Effector memory CD8-positive, alpha-beta T cell (primary cell): Measurements from ENCODE around the gene IFT88.
"Not testable (repeated sequence)": the region's sequence is repeated elsewhere in the genome, so short reads cannot be mapped to it uniquely, and the experiment has no call there.

Experiments used
- ATAC-seq: fragments of 150-1000 bp; cut with Tn5 transposase; replicated peaks from 2 replicates; pipeline ENCODE4 v1.10.0; 2021; ENCODE audit warnings: mild to moderate bottlenecking, moderate library complexity
- DNase-seq, 3 experiments: peaks; one replicate each; pipeline ENCODE4 v3.0.0; 2021
- H3K27ac Mint-ChIP-seq, 2 donors: one replicate each; pipeline ENCODE4 v1.8.0; 2022; ENCODE audit warnings: mild to moderate bottlenecking in 2 of 2, mixed read lengths in 2 of 2, moderate library complexity in 2 of 2
- H3K27me3 Mint-ChIP-seq, 2 donors: one replicate each; pipeline ENCODE4 v1.8.0; 2022; ENCODE audit warnings: mixed read lengths in 2 of 2
- H3K36me3 Mint-ChIP-seq: one replicate; pipeline ENCODE4 v1.8.0; 2022; ENCODE audit warnings: mild to moderate bottlenecking, moderate library complexity, mixed read lengths; ENCODE audit not compliant: insufficient read depth
- H3K4me1 Mint-ChIP-seq, 2 donors: one replicate each; pipeline ENCODE4 v1.8.0; 2022; ENCODE audit warnings: low read depth in 2 of 2, mixed read lengths in 2 of 2
- H3K4me3 Mint-ChIP-seq, 2 donors: one replicate each; pipeline ENCODE4 v1.8.0; 2022; ENCODE audit warnings: mild to moderate bottlenecking in 2 of 2, mixed read lengths in 2 of 2, moderate library complexity in 2 of 2
- H3K9me3 Mint-ChIP-seq, 2 donors: one replicate each; pipeline ENCODE4 v1.8.0; 2022; ENCODE audit warnings: mixed read lengths in 2 of 2

Gene IFT88

GRCh38 chr13:20673715-20674114, 106.8 kb downstream of the IFT88 start:
- H3K4me1 Mint-ChIP-seq = peaks cover 3 to 4% of the 10 kb centered on the region in 2 donors
- no peaks in the 10 kb centered on the region for H3K27me3 Mint-ChIP-seq
- H3K4me3 Mint-ChIP-seq = no peak overlapping the region
- H3K36me3 Mint-ChIP-seq = no peaks in the 10 kb centered on the region
- no peaks in the 10 kb centered on the region for H3K9me3 Mint-ChIP-seq
- H3K27ac Mint-ChIP-seq = peak overlapping the region in 1 of 2 donors; percentile 67
- ATAC-seq (no peak), DNase-seq (no peak)

DNA sequence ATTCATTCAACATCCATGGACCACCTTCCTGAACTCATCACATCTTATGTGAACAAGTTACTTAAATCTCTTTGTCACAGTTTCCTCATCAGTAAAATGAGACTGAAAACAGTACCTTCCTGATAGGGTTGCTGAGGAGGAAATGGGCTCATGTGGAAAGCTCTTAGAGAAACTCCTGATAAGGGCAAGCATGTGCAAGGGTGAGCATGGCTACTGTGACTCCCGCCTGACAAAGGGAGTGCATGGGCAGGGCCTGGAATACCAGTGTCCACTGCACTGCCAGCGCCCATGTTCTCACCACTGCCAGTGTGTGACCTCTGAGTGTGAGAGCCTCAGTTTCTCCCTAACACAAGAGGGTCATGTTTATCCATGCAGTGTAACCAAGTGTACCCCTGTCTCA, 109.3 kb downstream of the IFT88 start:
- Mint-ChIP-seq H3K27me3 (no peaks in the 10 kb centered on the region), H3K4me3 (no peak overlapping the region), H3K9me3 (no peaks in the 10 kb centered on the region), H3K4me1 (no peaks in the 10 kb centered on the region), H3K27ac (no peak overlapping the region), H3K36me3 (no peaks in the 10 kb centered on the region)
- DNase-seq (no peak), ATAC-seq (no peak)

- not testable (repeated sequence) for H3K27ac Mint-ChIP-seq, DNase-seq, H3K36me3 Mint-ChIP-seq, H3K4me3 Mint-ChIP-seq, H3K4me1 Mint-ChIP-seq, H3K27me3 Mint-ChIP-seq, H3K9me3 Mint-ChIP-seq, ATAC-seq
Observed at GRCh38 chr13:20678606-20679005, 111.6 kb downstream of the IFT88 start.

DNA sequence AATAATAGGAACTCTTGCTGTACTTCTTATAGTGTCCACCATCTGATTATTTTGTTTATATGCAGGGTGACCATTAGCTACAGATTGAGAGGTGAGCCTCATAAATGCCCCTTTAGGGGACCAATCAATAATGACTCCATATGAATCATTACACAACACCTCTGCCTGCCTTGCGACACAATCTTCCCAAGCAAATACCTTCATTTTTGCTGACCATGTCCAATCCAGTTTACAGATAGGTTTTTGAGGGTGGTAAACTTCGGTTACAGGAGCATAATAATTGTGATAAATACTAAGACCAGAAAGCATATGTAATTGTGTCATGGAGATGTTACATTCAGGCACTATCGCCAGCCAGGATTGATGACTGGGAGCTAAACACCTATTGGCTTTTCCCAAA, 112.9 kb downstream of the IFT88 start:
- Mint-ChIP-seq H3K4me3 (no peak overlapping the region), H3K9me3 (no peaks in the 10 kb centered on the region), H3K27me3 (no peaks in the 10 kb centered on the region), H3K27ac (no peak overlapping the region), H3K4me1 (no peaks in the 10 kb centered on the region), H3K36me3 (peaks cover 2% of the 10 kb centered on the region)
- ATAC-seq (no peak), DNase-seq (no peak)

GRCh38 chr13:20680416-20681080, 113.6 kb downstream of the IFT88 start:
- H3K9me3 Mint-ChIP-seq = no peaks in the 10 kb centered on the region

DNA sequence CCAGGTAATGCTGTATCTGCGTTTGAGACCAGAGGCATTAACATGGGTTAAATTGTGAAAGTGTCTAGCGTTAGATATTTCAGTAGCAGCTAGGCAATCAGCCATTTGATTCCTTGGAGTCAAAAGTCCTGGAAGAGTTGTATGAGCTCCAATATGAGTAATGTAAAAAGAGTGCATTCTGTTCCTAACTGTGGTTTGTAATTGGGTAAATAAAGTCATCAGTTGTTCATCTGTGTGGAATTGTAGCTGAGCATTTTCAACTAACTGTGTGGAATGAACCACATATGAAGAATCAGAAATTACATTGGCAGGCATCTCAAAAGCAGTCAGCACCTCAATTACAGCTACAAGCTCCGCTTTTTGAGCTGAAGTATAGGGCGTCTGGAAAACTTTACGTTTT, 114.5 kb downstream of the IFT88 start:
- not testable (repeated sequence) for H3K4me3 Mint-ChIP-seq, H3K4me1 Mint-ChIP-seq, H3K27me3 Mint-ChIP-seq, ATAC-seq, H3K27ac Mint-ChIP-seq, H3K9me3 Mint-ChIP-seq, DNase-seq, H3K36me3 Mint-ChIP-seq

More at GRCh38 chr13:20680416-20681080, 113.6 kb downstream of the IFT88 start:
- Mint-ChIP-seq H3K27me3 (no peaks in the 10 kb centered on the region), H3K36me3 (peaks cover 3% of the 10 kb centered on the region), H3K4me1 (no peaks in the 10 kb centered on the region), H3K4me3 (no peak overlapping the region), H3K27ac (no peak overlapping the region)
- DNase-seq (no peak), ATAC-seq (no peak)

DNA sequence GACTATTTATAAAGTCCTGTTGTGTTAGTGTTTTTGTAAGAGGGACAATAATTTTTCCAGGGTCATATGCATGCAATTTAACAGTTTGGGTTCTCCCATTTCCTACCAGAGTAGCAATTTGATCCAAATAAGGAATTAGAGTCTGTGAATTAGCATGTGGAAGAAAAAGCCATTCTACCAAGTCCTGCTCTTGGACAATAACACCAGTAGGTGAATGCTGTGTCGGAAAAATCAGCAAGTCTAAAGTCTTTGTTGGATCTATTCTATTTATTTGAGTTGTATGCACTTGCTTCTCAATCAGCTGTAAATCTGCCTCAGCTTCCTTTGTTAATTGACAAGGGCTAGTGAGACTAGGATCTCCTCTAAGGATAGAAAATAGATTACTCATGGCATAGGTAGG, 115.1 kb downstream of the IFT88 start:
- ATAC-seq (no peak), DNase-seq (no peak)
- Mint-ChIP-seq H3K36me3 (peaks cover 3% of the 10 kb centered on the region), H3K9me3 (no peaks in the 10 kb centered on the region), H3K27me3 (no peaks in the 10 kb centered on the region), H3K4me1 (no peaks in the 10 kb centered on the region), H3K27ac (no peak overlapping the region), H3K4me3 (no peak overlapping the region)

- no peak for ATAC-seq
- H3K4me3 Mint-ChIP-seq = no peak overlapping the region
- no peaks in the 10 kb centered on the region for H3K4me1 Mint-ChIP-seq
- no peak overlapping the region for H3K27ac Mint-ChIP-seq
- no peaks in the 10 kb centered on the region for H3K9me3 Mint-ChIP-seq
- no peaks in the 10 kb centered on the region for H3K27me3 Mint-ChIP-seq
- no peak for DNase-seq
- peaks cover 3% of the 10 kb centered on the region for H3K36me3 Mint-ChIP-seq
Observed at GRCh38 chr13:20684041-20684440, 117.1 kb downstream of the IFT88 start.

- Mint-ChIP-seq H3K9me3 (no peaks in the 10 kb centered on the region), H3K36me3 (peaks cover 3% of the 10 kb centered on the region), H3K27me3 (no peaks in the 10 kb centered on the region), H3K4me3 (no peak overlapping the region), H3K27ac (no peak overlapping the region), H3K4me1 (no peaks in the 10 kb centered on the region)
- no peak for ATAC-seq
- DNase-seq = no peak
Observed at GRCh38 chr13:20684546-20684945, 117.6 kb downstream of the IFT88 start.

- no peak for DNase-seq
- no peaks in the 10 kb centered on the region for H3K4me1 Mint-ChIP-seq
- no peaks in the 10 kb centered on the region for H3K9me3 Mint-ChIP-seq
- peaks cover 3% of the 10 kb centered on the region for H3K36me3 Mint-ChIP-seq
- H3K27me3 Mint-ChIP-seq = no peaks in the 10 kb centered on the region
- no peak overlapping the region for H3K4me3 Mint-ChIP-seq
- no peak for ATAC-seq
- no peak overlapping the region for H3K27ac Mint-ChIP-seq
Observed at GRCh38 chr13:20685092-20685491, 118.1 kb downstream of the IFT88 start.

DNA sequence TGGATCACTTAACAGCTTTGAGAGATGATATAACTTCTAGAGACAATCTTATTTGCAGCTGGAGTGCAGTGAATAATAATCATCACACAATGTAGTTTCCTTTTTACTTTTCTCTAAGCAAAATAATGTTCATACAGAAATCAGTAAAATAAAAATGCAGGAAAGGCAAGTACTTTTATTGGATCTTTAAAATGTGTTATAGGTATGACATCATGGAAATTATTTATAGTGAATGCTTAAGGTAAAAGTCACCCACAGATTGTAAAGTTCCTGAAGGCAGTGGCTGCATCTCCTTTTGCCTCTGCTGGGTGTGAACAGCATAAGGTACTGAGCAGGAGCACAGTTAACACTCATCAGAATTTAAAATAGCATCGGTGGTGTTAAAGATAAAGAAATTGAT, 119.2 kb downstream of the IFT88 start:
- Mint-ChIP-seq H3K4me3 (no peak overlapping the region), H3K4me1 (no peaks in the 10 kb centered on the region), H3K27ac (no peak overlapping the region), H3K9me3 (no peaks in the 10 kb centered on the region), H3K36me3 (peaks cover 3% of the 10 kb centered on the region), H3K27me3 (no peaks in the 10 kb centered on the region)
- no peak for ATAC-seq
- DNase-seq = no peak

- no peak for DNase-seq
- ATAC-seq = no peak
- Mint-ChIP-seq H3K27ac (no peak overlapping the region), H3K9me3 (no peaks in the 10 kb centered on the region), H3K27me3 (no peaks in the 10 kb centered on the region), H3K4me3 (no peak overlapping the region), H3K36me3 (peaks cover 3% of the 10 kb centered on the region), H3K4me1 (no peaks in the 10 kb centered on the region)
Observed at GRCh38 chr13:20686863-20687579, 120.1 kb downstream of the IFT88 start.

- no peaks in the 10 kb centered on the region for H3K9me3 Mint-ChIP-seq
- H3K4me1 Mint-ChIP-seq = no peaks in the 10 kb centered on the region
- peaks cover 3% of the 10 kb centered on the region for H3K36me3 Mint-ChIP-seq
- no peak overlapping the region for H3K4me3 Mint-ChIP-seq
- no peak overlapping the region for H3K27ac Mint-ChIP-seq
- ATAC-seq = no peak
- peaks cover 0 to 4% of the 10 kb centered on the region in 2 donors for H3K27me3 Mint-ChIP-seq
- no peak for DNase-seq
Observed at GRCh38 chr13:20689291-20689690, 122.3 kb downstream of the IFT88 start.

DNA sequence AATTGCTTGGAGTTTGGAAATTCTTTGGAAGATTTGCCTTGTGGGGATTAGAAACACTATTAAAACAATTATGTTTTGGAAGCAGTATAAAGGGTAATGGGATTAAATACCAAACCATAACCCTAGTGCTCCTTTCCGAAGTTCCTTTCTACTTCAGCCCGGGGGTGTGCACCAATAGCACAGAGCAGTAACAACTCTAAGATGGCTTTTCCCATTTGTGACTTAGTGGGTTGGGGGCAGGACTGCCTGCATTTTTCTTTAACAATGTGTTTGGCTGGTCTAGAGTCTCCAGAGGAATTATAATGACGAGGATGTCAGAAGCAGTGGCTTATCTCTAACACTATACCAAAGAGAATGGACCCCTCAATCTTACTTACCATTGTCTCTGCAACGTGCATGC, 124.7 kb downstream of the IFT88 start:
- H3K4me3 Mint-ChIP-seq = no peak overlapping the region
- no peaks in the 10 kb centered on the region for H3K9me3 Mint-ChIP-seq
- no peaks in the 10 kb centered on the region for H3K36me3 Mint-ChIP-seq
- H3K27me3 Mint-ChIP-seq = peaks cover 0 to 10% of the 10 kb centered on the region in 2 donors
- H3K4me1 Mint-ChIP-seq = no peaks in the 10 kb centered on the region
- DNase-seq (no peak), ATAC-seq (no peak)
- H3K27ac Mint-ChIP-seq = no peak overlapping the region
